Measurements from ENCODE around the gene GLDC.

DNA sequence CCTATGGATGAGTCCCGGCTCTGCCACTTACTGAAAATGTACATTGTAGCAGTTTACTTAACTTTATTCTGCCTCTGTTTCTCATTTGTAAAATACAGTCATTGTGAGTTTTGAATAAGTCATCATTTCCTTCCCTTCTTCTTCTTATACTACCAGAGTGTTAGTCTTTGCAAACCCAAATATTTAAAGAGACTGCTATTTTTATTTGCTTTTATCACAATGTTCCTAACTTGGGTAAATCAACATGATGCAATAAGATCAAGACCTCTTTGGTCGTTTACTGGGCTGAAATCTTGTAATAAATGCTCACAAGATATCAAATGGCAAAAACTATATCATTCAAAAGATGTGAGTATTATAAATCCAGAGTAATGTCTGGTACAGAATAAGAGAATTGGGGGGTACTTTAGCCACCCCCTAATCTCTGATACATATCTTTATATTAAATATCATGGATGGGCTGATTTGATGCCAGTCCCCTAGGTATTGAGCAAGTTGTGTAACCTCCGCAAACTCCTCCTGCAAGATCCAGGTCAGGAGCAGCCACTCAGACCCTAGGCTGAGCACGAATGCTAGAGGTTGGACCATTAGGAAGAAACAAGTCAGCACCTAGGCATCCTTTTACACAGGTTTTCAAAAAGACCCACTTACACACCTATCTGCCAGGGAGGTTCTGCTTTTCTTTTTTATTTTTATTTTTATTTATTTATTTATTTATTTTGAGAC, 13.3 kb upstream of the GLDC start:
- TF ChIP-seq CTCF (IDR thresholded peaks at IDR 0.05; ENCODE audit: low read depth, low read length) (no peak), EZH2phosphoT487 (IDR thresholded peaks at IDR 0.05; ENCODE audit: low read depth) (no peak)

Data from OCI-LY3 (cell line).